ENCODE results near the gene HSD17B14. TPM values are rescaled to one million over a fixed set of nuclear protein-coding genes. Genes with fewer than 3 reads are reported as not detected.

The HSD17B14 gene
- total RNA-seq, 2 experiments from 2014 or later, result 0.93 to 1.3 TPM

- Histone ChIP-seq H3K27me3 (ENCODE audit: control insufficient read depth in 1 of 2, insufficient read depth in 2 of 2, low read length in 2 of 2) (no peaks in the 10 kb centered on the region), H3K4me1 (ENCODE audit: insufficient read depth, low read length) (no peaks in the 10 kb centered on the region), H3K36me3 (ENCODE audit: insufficient read depth, low read length) (no peaks in the 10 kb centered on the region), H3K9me3 (ENCODE audit: control insufficient read depth in 1 of 2, insufficient read depth in 1 of 2, low read length in 2 of 2) (peaks cover 0 to 2% of the 10 kb centered on the region in 2 experiments), H3K4me3 (ENCODE audit: low read length) (no peak overlapping the region), H3K27ac (ENCODE audit: low read depth in 1 of 2, low read length in 2 of 2) (no peak overlapping the region)
- ChIA-PET CTCF (no interaction called here), POLR2A (no interaction called here)
- no peaks in the 10 kb centered on the region for H3K4me1 Mint-ChIP-seq (ENCODE audit: low read depth)
- intact Hi-C loops (cut with DNase I, micrococcal nuclease), result loop anchor here in 1 of 2 experiments (1.0 kb wide), 1 partner anchor 16 kb away; no protein-coding TSS in a partner anchor
- no peak overlapping the region for H3K4me3 Mint-ChIP-seq
- H3K27ac Mint-ChIP-seq, result no peak overlapping the region
- no peaks in the 10 kb centered on the region for H3K9me3 Mint-ChIP-seq
- no peak for DNase-seq
- no peak for ATAC-seq (ENCODE audit: poor library complexity)
- H3K27me3 Mint-ChIP-seq, result no peaks in the 10 kb centered on the region
- TF ChIP-seq CTCF (IDR thresholded peaks at IDR 0.05), result no peak
- H3K36me3 Mint-ChIP-seq (ENCODE audit: low read depth), result no peaks in the 10 kb centered on the region
These were observed 14.7 kb downstream of the HSD17B14 start for GRCh38 chr19:48821633-48822032.

- H3K27me3 ChIP-seq (ENCODE audit: control insufficient read depth in 1 of 2, insufficient read depth in 2 of 2, low read length in 2 of 2), result no peaks in the 10 kb centered on the region
- intact Hi-C loops (cut with DNase I, micrococcal nuclease), result no loop called here
- Mint-ChIP-seq H3K36me3 (ENCODE audit: low read depth) (no peaks in the 10 kb centered on the region), H3K27ac (no peak overlapping the region), H3K27me3 (no peaks in the 10 kb centered on the region), H3K9me3 (no peaks in the 10 kb centered on the region), H3K4me1 (ENCODE audit: low read depth) (peaks cover 10% of the 10 kb centered on the region), H3K4me3 (no peak overlapping the region)
- ATAC-seq (ENCODE audit: poor library complexity), result no peak
- ChIA-PET CTCF (no interaction called here), POLR2A (no interaction called here)
- H3K36me3 ChIP-seq (ENCODE audit: insufficient read depth, low read length), result no peaks in the 10 kb centered on the region
- H3K4me3 ChIP-seq (ENCODE audit: low read length), result no peak overlapping the region
- H3K9me3 ChIP-seq (ENCODE audit: control insufficient read depth in 1 of 2, insufficient read depth in 1 of 2, low read length in 2 of 2), result no peaks in the 10 kb centered on the region
- DNase-seq, result no peak
- H3K4me1 ChIP-seq (ENCODE audit: insufficient read depth, low read length), result no peaks in the 10 kb centered on the region
- TF ChIP-seq CTCF (IDR thresholded peaks at IDR 0.05), result no peak
- no peak overlapping the region for H3K27ac ChIP-seq (ENCODE audit: low read depth in 1 of 2, low read length in 2 of 2)
These were observed 16.9 kb downstream of the HSD17B14 start for GRCh38 chr19:48819366-48819816.

- Histone ChIP-seq H3K9me3 (ENCODE audit: control insufficient read depth in 1 of 2, insufficient read depth in 1 of 2, low read length in 2 of 2) (no peaks in the 10 kb centered on the region), H3K36me3 (ENCODE audit: insufficient read depth, low read length) (no peaks in the 10 kb centered on the region), H3K27me3 (ENCODE audit: control insufficient read depth in 1 of 2, insufficient read depth in 2 of 2, low read length in 2 of 2) (no peaks in the 10 kb centered on the region), H3K4me3 (ENCODE audit: low read length) (no peak overlapping the region), H3K4me1 (ENCODE audit: insufficient read depth, low read length) (no peaks in the 10 kb centered on the region), H3K27ac (ENCODE audit: low read depth in 1 of 2, low read length in 2 of 2) (no peak overlapping the region)
- Mint-ChIP-seq H3K36me3 (ENCODE audit: low read depth) (no peaks in the 10 kb centered on the region), H3K4me1 (ENCODE audit: low read depth) (peaks cover 10% of the 10 kb centered on the region), H3K4me3 (no peak overlapping the region), H3K9me3 (no peaks in the 10 kb centered on the region), H3K27ac (no peak overlapping the region), H3K27me3 (no peaks in the 10 kb centered on the region)
- CTCF ChIA-PET, result no interaction called here
- no peak for TF ChIP-seq CTCF (IDR thresholded peaks at IDR 0.05)
- DNase-seq, result no peak
- intact Hi-C loops (cut with DNase I, micrococcal nuclease), result no loop called here
- no peak for ATAC-seq (ENCODE audit: poor library complexity)
- POLR2A ChIA-PET, result no interaction called here
These were observed 18.0 kb downstream of the HSD17B14 start for GRCh38 chr19:48818234-48818820.

All from CD4-positive, alpha-beta T cell (primary cell).